ENCODE measurements around the gene NUP93. TPM values are rescaled to one million over a fixed set of nuclear protein-coding genes. Genes with fewer than 3 reads are reported as not detected.
A peak's percentile ranks its signal among the peaks of the same experiment; 100 is the strongest.

The NUP93 gene
- polyA plus RNA-seq, 2 of the 4 experiments (the other 2 are of a cell fraction) = 87.3 to 91.4 TPM

DNA sequence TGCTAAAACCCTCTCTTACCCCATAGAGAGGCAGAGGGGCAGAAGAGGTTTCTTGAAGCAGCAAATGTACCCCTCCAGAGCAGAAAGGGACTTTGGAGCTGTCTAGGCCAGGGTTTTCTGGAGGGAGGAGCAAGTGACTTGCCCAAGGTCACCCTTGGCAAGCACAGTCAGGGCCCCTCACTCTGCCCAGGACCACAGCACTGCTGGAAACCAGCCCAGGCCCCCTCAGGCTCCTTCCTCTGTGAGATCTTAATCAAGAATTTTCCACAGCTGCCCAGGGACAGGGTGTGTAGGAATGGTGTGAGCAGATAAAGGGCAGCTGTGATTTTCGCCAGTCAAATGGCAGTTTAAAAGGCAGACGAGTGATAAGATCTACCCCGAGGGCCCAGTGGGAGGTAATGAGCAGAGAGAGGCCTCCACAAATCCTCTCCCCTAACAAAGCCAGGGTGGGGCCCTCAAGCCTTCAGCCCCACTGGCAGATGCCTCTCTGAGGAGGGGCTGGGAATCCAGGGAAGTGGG is 131.2 kb downstream of the NUP93 start:
- Histone ChIP-seq H3K4me3 (no peak overlapping the region), H3K9me3 (no peaks in the 10 kb centered on the region), H3K4me2 (peak overlapping the region; percentile 22; the same call in 1 of the 3 replicates), H3K4me1 (peaks cover 27% of the 10 kb centered on the region), H3K27ac (peak overlapping the region; percentile 34 to 35; a peak in 5 of 6 replicates)
- peak in 1 of 2 experiments; percentile 47; a peak in 3 of 6 replicates for ATAC-seq
- ChIA-PET CTCF (interaction anchor here (1.0 to 11.0 kb wide), 6 partner anchors 7 to 90 kb away, joined by 3 to 146 read pairs (median 8); no protein-coding TSS in a partner anchor), POLR2A (no interaction called here)
- peak; percentile 77 for TF ChIP-seq GATA3 (IDR thresholded peaks at IDR 0.05; ENCODE audit: borderline replicate concordance)
- TF ChIP-seq HOXB5 (CRISPR knock-in tag; IDR thresholded peaks at IDR 0.05) = no peak
- peak in 1 of 2 experiments; percentile 55 for DNase-seq (ENCODE audit: low read depth in 1 of 2, low spot score in 1 of 2)
- FAIRE-seq = no peak
- 47% methylated on average over 3 of the region's 3 CpGs for WGBS (ENCODE audit: missing lambda C conversion rate)

DNA sequence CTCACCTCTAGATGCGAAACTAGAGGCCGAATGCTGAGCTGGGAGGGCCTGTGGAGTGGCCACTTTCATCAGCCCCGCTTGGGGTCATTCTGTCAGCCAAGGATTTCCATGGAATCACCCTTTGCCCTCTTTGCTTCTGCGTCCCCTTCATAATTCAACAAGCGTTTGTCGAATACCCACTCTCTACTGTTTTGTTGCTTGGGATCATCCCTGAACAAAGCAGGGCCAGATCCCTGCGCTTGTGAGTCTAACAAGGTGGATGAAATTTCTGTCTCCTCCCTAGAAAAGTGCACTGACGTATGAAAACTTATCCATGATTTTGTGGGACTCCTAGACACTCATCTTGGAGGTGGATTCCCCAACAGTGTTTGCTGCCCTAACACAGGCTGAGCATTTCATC is 131.8 kb downstream of the NUP93 start:
- WGBS (ENCODE audit: missing lambda C conversion rate) = 93% methylated on average over 8 of the region's 8 CpGs
- peaks cover 24% of the 10 kb centered on the region for H3K4me1 ChIP-seq
- H3K4me2 ChIP-seq = 0 out of 3 replicates have a peak overlapping the region, but pooled peaks have one; percentile 22
- no peak for TF ChIP-seq ZFP36 (IDR thresholded peaks at IDR 0.05; ENCODE audit: borderline replicate concordance, partially characterized antibody)
- no peak for TF ChIP-seq NPAS2 (CRISPR knock-in tag; IDR thresholded peaks at IDR 0.05; ENCODE audit: borderline replicate concordance)
- TF ChIP-seq, protein P1, sequence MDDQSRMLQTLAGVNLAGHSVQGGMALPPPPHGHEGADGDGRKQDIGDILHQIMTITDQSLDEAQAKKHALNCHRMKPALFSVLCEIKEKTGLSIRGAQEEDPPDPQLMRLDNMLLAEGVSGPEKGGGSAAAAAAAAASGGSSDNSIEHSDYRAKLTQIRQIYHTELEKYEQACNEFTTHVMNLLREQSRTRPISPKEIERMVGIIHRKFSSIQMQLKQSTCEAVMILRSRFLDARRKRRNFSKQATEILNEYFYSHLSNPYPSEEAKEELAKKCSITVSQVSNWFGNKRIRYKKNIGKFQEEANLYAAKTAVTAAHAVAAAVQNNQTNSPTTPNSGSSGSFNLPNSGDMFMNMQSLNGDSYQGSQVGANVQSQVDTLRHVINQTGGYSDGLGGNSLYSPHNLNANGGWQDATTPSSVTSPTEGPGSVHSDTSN (IDR thresholded peaks at IDR 0.05) = no peak
- no peak for TF ChIP-seq RCOR1 (IDR thresholded peaks at IDR 0.05; ENCODE audit: low read depth, low read length)
- no peak for TF ChIP-seq HES2 (IDR thresholded peaks at IDR 0.05)
- TF ChIP-seq, protein P2, sequence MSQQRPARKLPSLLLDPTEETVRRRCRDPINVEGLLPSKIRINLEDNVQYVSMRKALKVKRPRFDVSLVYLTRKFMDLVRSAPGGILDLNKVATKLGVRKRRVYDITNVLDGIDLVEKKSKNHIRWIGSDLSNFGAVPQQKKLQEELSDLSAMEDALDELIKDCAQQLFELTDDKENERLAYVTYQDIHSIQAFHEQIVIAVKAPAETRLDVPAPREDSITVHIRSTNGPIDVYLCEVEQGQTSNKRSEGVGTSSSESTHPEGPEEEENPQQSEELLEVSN (IDR thresholded peaks at IDR 0.05; ENCODE audit: borderline replicate concordance, low read depth) = no peak
- TF ChIP-seq ESRRA (IDR thresholded peaks at IDR 0.05; ENCODE audit: borderline replicate concordance, low read length) = no peak
- no peak for TF ChIP-seq PHF8 (IDR thresholded peaks at IDR 0.05; ENCODE audit: borderline replicate concordance, low read depth)
- TF ChIP-seq HOXA7 (CRISPR knock-in tag; IDR thresholded peaks at IDR 0.05) = no peak
- TF ChIP-seq GATA3 (IDR thresholded peaks at IDR 0.05; ENCODE audit: borderline replicate concordance) = no peak
- TF ChIP-seq POLR2AphosphoS2 (conservative IDR thresholded peaks at IDR 0.05; ENCODE audit: low read length) = no peak
- TF ChIP-seq MAFK (IDR thresholded peaks at IDR 0.05; ENCODE audit: partially characterized antibody) = no peak
- TF ChIP-seq ELK1 (IDR thresholded peaks at IDR 0.05; ENCODE audit: low read depth, low read length) = no peak
- no peak for TF ChIP-seq EHF (CRISPR knock-in tag; IDR thresholded peaks at IDR 0.05)
- TF ChIP-seq SMC3 (IDR thresholded peaks at IDR 0.05) = no peak
- TF ChIP-seq RNF2 (IDR thresholded peaks at IDR 0.05; ENCODE audit: borderline replicate concordance, low read depth) = no peak
- POLR2A ChIA-PET = no interaction called here
- ATAC-seq (no peak), DNase-seq (ENCODE audit: low read depth in 1 of 2, low spot score in 1 of 2) (no peak), FAIRE-seq (no peak)
- no peaks in the 10 kb centered on the region for H3K9me3 ChIP-seq
- peak overlapping the region; percentile 32 to 35; a peak in 5 of 6 replicates for H3K27ac ChIP-seq
- no peak overlapping the region for H3K4me3 ChIP-seq
- CTCF ChIA-PET = interaction anchor here (1.1 to 11.0 kb wide), 5 partner anchors 8 to 90 kb away, joined by 3 to 146 read pairs (median 11); no protein-coding TSS in a partner anchor

- H3K4me3 ChIP-seq = no peak overlapping the region
- H3K27ac ChIP-seq = no peak overlapping the region
- FAIRE-seq (no peak), DNase-seq (ENCODE audit: low read depth in 1 of 2, low spot score in 1 of 2) (no peak), ATAC-seq (no peak)
- ChIA-PET CTCF (interaction anchor here (1.3 to 11.0 kb wide), 5 partner anchors 9 to 89 kb away, joined by 3 to 146 read pairs (median 11); no protein-coding TSS in a partner anchor), POLR2A (no interaction called here)
- TF ChIP-seq, protein P3, sequence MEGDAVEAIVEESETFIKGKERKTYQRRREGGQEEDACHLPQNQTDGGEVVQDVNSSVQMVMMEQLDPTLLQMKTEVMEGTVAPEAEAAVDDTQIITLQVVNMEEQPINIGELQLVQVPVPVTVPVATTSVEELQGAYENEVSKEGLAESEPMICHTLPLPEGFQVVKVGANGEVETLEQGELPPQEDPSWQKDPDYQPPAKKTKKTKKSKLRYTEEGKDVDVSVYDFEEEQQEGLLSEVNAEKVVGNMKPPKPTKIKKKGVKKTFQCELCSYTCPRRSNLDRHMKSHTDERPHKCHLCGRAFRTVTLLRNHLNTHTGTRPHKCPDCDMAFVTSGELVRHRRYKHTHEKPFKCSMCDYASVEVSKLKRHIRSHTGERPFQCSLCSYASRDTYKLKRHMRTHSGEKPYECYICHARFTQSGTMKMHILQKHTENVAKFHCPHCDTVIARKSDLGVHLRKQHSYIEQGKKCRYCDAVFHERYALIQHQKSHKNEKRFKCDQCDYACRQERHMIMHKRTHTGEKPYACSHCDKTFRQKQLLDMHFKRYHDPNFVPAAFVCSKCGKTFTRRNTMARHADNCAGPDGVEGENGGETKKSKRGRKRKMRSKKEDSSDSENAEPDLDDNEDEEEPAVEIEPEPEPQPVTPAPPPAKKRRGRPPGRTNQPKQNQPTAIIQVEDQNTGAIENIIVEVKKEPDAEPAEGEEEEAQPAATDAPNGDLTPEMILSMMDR (IDR thresholded peaks at IDR 0.05) = no peak
- TF ChIP-seq ESRRA (IDR thresholded peaks at IDR 0.05; ENCODE audit: borderline replicate concordance, low read length) = no peak
- no peak for TF ChIP-seq CHD4 (IDR thresholded peaks at IDR 0.05; ENCODE audit: borderline replicate concordance)
- no peak overlapping the region for H3K4me2 ChIP-seq
- no peaks in the 10 kb centered on the region for H3K9me3 ChIP-seq
- 94% methylated on average over 5 of the region's 5 CpGs for WGBS (ENCODE audit: missing lambda C conversion rate)
- H3K4me1 ChIP-seq = peaks cover 17% of the 10 kb centered on the region
These were observed 132.8 kb downstream of the NUP93 start for GRCh38 chr16:56862776-56863175.
